GM18520 (cell line): Measurements from ENCODE around the gene ENTPD2.

ENCODE experiments used
- ATAC-seq: cut with Tn5 transposase; IDR thresholded peaks from one replicate; pipeline ENCODE4 v1.9.1; 2021; ENCODE audit not compliant: unreplicated experiment

ENTPD2 gene

GRCh38 chr9:137031904-137032640, 21.8 kb downstream of the ENTPD2 start, which contains the start of gene FUT7:
TSS of gene FUT7 (minus strand) at chr9:137032088. CDS start at chr9:137031991, 97 bp downstream.
- ATAC-seq, result no peak

DNA sequence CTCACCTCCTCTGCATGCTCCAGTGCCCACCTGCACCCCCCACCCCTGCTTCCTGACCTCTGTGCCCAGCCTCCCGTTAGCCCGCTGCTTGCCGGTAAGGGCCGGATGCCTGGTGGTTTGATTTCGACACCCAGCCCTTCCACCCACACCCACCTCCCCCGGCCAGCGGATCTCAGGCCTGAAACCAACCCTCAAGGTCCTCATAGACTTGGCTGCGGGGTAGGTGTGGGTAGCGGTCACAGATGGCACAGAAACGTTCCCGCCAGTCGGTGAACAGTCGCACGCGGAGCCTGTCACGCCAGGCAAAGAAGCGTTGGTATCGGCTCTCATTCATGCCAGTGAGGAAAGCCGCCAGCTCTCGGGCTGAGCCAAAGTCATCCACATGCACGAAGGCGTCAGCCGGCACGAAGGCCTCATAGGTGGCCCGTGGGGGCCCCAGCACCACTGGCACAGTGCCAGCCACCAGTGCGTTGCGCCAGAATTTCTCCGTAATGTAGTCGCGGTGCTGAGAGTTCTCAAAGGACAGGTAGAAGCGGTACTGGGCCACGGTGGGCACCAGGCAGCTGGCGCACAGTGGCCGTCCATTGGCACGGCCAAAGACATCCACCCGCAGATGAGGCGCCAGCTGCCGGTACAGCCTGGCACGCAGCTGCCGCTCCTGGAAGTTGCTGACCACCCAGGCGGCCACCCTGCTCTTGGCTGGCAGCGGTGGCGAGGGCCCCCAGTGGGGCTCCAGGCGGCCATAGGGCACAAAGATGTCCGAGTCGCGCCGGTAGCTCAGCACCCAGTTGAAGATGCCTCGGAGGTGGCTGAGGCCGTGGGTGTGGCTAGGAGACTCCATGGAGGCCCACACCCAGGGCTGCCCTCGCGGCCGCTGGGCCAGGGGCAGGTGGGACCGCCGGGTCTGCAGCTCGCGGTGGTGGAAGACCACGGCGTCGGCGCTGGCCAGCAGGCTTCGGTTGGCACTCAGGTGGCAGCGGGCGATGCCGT, 23.0 kb downstream of the ENTPD2 start:
- no peak for ATAC-seq

DNA sequence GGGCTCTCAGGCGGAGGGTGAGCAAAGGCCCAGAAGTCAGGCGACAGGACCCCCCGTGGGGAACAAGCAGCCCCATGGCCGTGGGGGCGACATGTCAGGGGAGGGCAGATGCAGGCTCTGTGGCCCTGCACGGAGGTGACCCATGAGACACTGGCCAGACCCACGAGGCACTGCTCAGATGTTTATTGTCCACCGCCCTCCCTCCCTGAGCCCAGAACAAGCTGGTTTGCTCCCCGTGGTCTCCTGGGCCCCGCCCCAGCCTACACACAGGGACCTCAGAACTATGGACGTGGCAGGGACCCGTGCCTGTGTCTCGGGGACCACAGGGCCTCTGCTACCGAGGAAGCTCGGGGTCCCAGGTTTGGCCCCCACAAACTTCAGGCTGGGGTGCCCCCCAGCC, 23.9 kb downstream of the ENTPD2 start:
- no peak for ATAC-seq

GRCh38 chr9:137029058-137029936, 24.6 kb downstream of the ENTPD2 start:
- ATAC-seq, result no peak

GRCh38 chr9:137028263-137029057, 25.4 kb downstream of the ENTPD2 start:
- ATAC-seq, result peak; percentile 35

- ATAC-seq, result no peak
Measured at GRCh38 chr9:137027369-137028262, 26.2 kb downstream of the ENTPD2 start, which contains the start of gene ABCA2. TSS of gene ABCA2 (minus strand) at chr9:137028237. CDS start at chr9:137028140, 97 bp downstream.

GRCh38 chr9:137026828-137027227, 27.0 kb downstream of the ENTPD2 start:
- no peak for ATAC-seq

GRCh38 chr9:137026384-137026783, 27.5 kb downstream of the ENTPD2 start:
- no peak for ATAC-seq

DNA sequence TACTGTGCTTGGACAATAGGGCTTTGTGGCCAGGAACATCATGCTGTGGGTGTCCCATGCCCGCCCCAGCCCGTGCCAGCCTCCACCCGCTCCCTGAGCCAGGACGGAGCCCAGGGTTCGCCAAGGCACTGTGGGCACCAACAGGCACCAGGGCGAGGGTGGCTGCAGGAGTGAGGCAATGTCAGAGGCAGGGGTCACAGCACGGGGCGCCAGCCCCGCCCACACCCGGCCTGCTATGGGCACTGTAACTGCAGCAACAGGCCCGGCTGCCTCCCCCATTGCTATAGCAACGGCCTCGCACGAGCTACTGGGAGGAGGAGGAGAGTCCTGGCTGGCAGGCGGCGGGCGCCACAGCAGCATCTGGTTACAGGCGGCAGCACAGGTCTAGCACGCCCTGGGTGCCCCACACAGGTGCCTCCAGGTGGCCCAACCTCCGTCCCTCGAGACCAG, 28.3 kb downstream of the ENTPD2 start:
- ATAC-seq, result no peak

DNA sequence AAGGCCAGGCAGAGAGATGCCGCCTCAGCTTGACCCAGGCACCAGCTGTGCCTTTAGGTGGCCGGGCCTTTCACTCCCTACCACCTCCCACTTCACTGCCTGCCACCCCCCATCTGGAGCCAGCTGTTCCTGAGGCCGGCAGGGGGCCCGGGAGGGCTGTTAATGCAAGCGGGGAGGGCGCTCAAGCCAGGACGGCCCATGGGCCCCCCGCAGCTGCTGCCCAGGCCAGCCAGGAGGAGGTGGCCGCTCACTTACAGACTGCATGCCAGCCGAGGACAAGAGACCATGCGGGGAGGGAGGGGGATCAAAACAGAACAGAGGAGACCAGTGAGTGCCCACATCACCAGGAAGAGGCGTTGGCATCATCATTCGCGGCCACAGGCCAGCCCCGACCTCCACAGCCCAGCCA, 30.3 kb downstream of the ENTPD2 start:
- ATAC-seq, result no peak

DNA sequence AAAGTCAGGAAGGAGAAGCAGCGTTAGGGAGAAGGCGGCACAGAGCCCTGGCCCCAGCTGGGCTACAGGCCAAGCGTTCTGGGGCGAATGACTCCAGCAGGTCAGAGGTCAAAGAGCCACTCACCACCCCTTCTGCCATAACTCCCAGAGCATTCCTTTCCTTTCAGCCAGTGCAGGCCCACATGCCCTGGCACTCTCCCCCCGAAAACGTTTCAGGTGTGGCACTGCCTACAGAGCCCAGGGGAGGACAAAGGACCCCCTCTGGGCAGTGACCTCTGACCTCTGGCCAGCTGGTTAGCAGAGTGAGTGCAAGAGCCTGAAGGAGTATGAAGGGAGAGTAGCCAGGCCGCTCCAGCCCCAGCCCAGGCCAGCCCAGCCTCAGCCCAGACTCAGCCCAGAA, 30.7 kb downstream of the ENTPD2 start:
- no peak for ATAC-seq

DNA sequence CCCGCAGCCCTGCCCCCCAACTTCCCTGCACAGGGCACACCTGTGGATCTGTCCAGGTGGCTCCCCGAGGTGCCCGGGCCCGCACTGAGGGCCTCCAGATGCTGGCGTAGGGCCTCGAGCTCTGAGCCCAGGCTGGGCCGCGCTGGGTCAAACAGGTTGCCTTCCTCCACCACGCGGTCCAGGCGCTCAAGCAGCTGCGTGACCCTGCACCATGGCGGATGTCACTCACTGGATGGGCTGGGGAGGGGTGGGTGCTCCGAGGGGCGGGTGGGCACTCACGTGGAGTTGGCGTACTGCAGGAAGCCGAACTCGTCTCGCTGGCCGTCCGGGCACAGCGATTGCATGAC, 31.2 kb downstream of the ENTPD2 start:
- no peak for ATAC-seq

DNA sequence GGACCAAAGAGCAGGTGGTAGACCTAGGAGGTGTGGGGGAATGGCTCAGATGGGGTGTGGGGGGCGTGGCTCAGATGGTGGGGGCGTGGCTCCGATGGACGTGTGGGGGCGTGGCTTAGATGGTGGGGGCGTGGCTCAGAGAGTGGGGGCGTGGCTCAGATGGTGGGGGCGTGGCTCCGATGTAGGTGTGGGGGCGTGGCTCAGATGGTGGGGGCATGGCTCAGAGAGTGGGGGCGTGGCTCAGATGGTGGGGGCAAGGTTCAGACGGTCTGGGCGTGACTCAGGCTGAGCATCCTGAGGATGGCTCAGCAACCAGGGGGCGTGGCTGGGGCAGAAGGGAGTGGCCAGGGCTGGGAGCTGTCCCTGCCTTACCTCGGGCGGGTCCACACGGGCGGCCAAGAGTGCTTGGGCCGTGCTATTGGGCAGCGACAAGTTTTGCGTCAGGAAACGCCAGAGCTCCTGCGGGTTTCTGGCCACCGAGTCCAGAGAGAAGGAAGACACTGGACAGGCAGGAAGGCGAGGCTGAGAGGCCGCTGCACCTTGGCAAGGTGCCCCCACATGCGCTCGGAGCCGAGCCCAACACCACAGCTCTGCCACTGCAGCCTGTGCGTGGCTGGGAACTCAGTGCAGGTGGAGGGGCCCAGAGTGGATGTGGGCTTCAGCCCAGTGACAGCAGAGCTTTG, 31.7 kb downstream of the ENTPD2 start:
- no peak for ATAC-seq

- ATAC-seq, result no peak
Measured at GRCh38 chr9:137021568-137021978, 32.3 kb downstream of the ENTPD2 start.

DNA sequence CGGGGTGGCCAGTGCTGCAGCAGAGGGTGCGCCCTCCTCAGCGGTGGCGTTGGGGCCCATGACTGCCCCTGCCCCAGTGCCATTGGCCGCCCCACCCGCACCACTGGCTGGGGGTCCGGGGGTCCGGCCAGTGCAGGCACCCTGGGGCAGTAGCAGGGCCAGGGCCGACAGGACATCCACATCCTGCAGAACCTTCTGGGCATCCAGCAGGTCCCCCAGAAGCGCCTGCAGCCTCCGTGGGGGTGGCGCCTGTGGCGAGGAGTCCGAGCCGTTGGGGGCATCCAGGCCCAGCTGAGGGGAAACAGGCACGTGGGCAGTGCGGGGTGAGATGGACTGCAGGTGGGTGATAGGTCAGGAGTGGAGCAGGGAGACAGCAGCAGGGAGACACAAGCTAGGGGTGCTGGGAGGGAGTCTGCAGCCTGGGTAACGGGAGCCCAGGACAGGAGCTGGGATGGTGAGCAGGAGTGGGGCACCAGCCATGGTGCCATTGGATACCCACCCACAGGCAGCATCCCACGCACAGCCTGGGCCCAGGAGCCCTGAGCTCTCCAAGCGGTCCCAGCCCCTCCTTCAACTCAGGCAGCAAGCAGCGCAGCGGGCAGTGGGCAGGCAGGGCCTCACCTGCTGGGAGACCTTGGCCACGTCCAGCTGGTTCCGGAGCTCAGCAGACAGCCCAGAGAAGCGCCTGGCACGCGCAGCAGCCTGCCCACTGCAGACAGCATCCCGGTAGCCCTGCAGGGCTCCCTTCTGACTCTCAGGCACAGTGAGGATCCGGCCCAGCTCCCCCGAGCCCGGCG, 32.9 kb downstream of the ENTPD2 start:
- no peak for ATAC-seq

- no peak for ATAC-seq
Measured at GRCh38 chr9:137019891-137020683, 33.8 kb downstream of the ENTPD2 start.
